ENCODE measurements around the gene CREBBP.

- TF ChIP-seq EP300 (IDR thresholded peaks at IDR 0.05) = no peak
- TF ChIP-seq CTCF (IDR thresholded peaks at IDR 0.05) = no peak
Observed at GRCh38 chr16:3841729-3842508, 38.6 kb downstream of the CREBBP start.

Measured in suprapubic skin (tissue), 3 donors.